NCI-H2171 treated with DMSO at 0.1 percent for 48 hours (cell line): Measurements from ENCODE around the gene FAM185A.
A peak's percentile ranks its signal among the peaks of the same experiment; 100 is the strongest.
"Not testable (repeated sequence)": the region's sequence is repeated elsewhere in the genome, so short reads cannot be mapped to it uniquely, and the experiment has no call there.

ENCODE experiments used
- DNase-seq: peaks from one replicate; lab custom pipeline; 2025; lab: John Stamatoyannopoulos, UW

FAM185A gene

DNA sequence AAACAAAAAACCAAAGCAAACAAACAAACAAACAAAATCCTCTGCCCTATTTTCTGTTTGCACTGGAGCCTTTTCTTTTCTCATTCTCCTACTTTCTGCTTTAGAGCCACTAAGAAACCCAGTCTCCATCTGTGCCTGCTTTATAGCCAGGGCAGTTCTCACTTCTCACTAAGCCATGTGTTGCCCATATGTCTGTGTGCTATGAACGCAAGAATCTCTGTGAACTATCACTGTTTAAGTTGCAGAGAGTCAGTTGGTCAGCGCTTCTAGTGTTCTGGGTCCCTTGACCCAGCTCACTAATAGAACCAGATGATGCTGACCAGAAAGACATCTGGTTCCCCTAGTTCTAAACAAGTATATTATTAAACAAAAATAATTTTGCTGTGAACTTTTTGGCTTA lies 81.4 kb downstream of the FAM185A start:
- DNase-seq = peak; percentile 4

DNA sequence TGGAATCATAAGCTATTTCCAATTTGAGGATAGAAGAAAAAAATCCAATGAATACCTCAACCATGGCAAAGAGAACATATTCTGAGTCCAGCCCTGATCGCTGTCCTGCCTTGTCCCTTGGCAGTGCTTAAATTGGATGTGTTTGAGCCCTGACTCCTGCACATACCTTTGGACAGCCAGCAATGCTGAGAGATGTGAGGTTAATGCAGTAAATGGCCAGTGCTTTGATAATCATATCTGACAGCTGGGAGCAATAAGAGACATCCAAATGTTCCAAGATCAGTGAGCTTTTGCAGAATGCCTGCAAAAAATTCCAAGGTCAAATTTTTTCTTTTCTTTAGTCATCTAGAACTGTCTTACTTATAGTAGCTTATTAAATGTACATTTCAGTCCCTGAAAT lies 83.9 kb downstream of the FAM185A start:
- no peak for DNase-seq

DNA sequence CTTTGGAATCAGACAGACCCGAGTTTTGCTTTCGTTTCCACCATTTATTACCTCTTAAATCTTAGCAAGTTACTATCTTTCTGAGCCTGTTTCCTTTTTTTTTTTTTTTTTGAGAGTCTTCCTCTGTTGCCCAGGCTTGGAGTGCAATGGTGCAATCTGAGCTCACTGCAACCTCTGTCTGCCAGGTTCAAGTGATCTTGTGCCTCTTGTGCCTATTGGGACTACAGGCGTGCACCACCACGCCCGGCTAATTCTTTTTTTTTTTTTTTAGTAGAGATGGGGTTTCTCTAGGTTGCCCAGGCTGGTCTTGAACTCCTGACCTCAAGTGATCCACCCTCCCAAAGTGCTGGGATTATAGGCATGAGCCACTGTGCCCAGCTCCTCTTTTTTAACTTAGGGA lies 84.5 kb downstream of the FAM185A start:
- DNase-seq = no peak

DNA sequence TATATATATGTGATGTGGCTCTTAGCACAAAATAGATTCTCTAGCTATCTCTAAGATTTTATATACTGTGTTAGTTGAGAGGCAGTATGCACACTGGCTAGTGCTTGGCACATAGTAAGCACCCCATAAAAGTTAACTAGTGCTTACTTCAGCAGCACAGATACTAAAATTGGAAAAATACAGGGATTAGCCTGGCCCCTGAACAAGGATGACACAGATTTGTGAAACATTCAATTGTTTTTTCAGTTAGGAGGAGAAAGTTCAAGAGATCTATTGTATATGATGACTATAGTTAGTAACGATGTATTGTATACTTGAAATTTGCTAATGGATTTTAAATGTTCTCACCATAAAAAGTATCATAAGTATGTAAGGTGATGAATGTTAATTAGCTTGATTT lies 85.7 kb downstream of the FAM185A start:
- DNase-seq = no peak

DNA sequence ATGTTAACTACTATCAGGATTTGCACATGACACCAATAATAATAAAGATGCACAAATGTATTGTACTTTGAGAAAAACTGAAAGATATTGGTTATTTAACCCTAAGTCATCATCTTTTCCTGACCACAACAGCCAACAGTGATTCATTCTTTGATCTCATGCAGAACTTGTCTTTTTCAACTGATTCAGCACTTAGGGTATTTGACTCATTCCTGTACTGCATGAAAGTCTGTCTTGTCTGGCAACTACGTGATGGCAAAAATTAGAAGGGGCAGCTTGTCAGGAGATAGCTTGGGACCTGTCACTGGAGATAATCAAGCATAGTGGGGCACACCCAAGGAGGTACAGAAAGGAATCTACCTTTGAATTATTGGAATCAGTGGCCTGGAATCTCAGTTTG lies 86.2 kb downstream of the FAM185A start:
- no peak for DNase-seq

DNA sequence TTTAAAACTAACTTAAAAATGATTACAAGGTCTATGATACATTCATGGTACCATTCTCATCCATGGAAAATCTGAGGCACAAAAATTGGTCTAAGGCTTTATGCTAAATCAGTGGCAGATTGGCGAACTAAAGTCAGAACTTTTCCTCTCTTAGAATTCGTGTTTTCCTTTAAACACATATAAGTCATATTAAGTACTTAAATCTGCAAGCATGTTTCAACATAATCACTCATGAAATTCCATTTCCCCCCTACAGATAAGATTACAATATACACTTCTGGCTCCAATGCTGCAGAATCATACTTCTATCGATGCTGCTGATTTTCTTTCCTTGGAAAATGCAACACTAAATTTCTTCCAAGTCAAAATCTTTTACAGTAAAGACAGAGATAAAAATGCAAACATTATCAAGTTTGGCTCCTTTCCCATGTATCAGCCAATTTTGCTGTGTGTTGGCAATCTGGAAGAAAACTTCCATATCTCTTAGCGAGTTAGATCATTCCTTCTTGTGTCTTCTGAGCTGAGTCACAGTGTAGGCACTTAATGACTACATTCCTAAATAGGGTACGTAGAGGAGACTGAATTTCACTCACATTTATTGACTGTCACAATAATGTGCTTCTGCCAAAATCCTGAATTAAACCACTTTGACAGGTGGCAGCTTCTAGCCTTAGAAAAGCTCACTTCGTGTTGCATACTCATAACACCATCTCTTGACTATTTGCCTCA lies 87.6 kb downstream of the FAM185A start:
- DNase-seq = no peak

DNA sequence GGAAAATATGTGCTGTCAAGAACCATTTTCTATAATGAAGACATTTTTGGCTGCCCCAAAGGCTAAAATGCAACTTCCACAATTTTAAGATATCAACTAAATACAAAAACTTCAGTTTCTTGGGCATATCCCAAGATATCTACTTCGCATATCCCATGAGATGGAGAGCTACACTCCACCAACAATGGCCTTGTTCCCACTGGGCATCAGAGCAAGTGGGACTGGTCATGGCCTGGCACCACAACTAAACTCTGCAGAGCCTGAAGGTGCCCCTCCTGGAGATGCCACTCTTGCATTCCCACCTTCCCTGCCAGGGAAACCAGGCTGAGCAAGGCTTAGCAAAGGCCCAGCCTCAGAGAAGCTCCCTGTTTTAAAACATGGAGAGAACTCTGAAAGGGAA lies 88.2 kb downstream of the FAM185A start:
- no peak for DNase-seq

DNA sequence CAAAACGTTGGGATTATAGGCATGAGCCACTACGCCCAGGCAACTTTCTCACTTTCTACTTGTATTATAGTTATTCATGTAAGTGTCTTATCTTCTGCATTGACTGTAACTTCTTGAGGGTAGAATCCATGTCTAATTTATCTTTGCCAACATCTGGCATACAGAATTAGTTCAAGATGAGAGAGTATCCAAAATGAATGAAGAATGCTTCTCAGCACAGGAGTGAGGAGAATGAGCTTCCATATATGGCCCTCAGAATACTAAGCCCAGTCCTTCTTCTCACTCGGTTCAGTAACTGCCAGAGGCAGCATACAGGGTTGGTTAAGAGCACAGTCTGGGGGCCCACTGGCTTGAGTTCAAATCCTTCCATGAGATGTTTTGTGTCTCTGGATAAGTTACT lies 89.0 kb downstream of the FAM185A start:
- no peak for DNase-seq

DNA sequence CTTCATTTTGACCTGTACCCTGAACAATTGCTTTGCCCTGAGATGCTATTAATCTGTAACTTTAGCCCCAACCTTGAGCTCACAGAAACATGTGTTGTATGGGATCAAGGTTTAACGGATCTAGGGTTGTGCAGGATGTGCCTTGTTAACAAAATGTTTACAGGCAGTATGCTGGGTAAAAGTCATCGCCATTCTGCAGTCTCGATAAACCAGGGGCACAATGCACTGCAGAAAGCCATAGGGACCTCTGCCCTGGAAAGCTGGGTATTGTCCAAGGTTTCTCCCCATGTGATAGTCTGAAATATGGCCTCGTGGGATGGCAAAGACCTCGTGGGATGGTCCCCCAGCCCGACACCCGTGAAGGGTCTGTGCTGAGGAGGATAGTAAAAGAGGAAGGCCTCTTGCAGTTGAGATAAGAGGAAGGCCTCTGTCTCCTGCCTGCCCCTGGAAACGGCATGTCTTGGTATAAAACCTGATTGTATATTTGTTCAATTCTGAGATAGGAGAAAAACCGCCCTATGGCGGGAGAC lies 89.8 kb downstream of the FAM185A start:
- DNase-seq = not testable (repeated sequence)

DNA sequence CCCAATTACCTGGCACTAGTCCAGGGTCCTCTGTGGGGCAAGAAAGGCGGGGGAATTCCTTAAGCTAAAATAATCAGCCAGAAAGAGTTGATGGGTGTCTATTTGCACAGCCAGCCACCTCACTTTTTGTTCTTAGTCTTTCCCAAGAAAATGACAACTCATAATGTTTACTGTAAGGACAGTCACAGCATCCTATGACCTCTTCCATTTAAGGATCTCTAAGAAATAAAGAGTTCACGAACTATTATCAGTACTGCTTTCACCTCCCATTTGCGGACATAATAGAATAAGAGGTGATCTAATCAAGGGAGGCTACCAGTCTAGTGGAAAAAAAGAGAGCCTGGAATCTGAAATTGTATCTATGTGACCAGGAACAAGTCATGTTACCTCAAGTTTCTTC lies 91.6 kb downstream of the FAM185A start:
- DNase-seq = no peak

DNA sequence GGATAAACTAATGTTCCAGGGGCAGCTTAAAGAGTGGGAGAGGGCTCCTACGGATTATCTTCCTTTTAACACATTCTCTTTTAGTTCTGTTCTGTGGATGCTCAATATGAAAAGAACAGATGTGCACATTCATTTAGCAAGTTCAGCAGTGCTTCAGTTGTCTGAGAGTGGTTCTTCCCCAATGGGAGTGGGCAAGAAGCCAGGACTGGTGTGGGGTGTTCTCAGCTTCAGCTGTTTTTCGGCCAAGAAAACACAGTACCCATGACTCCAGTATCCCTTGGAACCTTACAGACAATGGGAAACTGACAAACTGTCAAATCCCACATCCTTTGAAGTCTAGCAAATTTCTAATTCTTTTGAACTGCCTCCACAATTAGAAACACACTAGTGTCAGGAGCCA lies 92.5 kb downstream of the FAM185A start:
- DNase-seq = peak; percentile 38

DNA sequence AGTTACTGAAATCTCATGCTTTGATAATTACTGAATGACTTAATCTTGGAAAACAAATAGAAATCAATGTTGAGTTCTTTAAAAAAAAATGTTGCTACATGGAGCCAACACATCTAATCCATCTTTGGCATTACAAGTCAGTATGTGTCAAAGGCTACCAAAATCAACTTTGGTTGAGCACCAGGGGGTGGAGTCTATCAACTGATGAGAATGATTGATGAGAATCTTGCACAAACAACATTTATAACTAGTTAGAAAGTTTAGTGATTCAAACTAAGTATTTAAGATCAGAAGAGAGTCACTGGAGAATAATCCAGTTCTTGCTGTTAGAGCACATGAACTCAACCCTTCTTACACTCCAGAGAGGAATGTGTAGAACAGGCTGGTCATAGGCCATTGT lies 93.5 kb downstream of the FAM185A start:
- no peak for DNase-seq

DNA sequence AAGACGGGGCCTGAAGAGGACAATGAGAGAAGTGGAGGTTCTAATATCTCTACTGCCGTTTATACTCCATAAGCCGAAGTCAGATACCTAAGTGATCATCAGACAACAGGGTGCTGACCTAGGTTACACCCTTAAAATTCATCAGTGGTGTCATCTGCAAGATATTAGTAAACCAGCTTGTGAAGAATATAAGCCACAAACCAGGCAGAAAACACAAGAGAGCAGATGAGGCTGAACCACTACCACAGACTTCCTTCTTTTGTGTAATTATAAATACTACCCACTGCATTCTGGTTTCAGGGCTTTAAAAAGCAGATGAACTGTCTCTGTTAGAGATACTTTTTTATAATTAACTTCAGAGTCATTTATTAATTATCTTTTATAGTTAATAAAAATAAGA lies 95.1 kb downstream of the FAM185A start:
- DNase-seq = no peak

DNA sequence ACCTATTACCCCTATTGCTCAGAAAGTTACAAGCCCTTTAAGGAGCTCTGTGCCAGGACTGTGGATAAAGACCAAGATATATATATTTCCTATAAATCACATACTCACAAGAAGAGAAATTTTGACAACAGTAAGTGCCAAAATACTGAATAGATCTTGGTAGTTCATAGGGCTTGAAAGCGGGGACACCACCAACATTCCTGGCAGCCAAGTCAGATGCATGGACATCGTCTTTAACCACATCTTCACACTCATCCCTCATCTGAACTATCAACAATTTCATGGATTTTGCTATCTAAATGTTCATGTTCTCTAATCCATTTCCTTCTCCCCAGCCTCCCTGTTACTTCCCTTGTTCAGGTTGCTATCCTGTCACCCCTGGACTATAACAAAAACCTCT lies 96.5 kb downstream of the FAM185A start:
- DNase-seq = no peak

DNA sequence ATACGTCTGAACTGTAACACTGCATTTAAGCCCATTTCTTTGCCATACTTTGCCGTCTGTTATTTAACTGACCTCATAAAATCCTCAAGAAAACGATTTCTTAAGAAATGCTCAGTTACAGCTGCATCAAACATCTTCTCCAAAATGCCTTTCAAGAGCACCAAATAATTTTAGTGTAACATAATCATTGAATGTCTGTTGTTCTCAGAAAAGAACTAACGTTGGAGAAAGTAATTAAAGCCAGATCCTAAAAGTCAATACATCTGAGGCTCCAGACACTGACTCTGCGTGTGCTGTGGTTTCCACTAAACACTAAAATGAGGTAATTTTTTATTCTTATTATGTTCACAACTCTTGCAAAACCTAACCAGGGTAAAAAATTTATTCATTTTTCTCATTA lies 100.3 kb downstream of the FAM185A start:
- DNase-seq = no peak

DNA sequence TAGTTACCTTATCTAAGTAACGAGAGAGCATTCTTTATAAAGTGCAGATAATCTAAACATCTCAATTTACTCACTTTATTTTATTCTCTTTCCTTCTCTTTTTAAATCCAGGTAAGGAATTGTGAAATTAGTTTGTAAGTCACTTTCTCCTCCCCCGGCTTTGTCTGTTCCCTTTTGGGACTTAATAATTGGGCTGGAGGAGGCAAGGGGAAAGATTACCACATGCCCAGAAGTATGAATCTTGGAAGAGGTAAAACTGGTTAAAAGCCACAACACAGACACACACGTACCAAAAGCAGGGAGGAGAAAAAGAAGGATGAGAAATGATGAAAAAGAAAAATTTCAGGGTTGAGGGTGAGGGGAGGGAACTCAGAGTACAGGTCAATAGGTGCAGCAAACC lies 100.7 kb downstream of the FAM185A start:
- DNase-seq = no peak

DNA sequence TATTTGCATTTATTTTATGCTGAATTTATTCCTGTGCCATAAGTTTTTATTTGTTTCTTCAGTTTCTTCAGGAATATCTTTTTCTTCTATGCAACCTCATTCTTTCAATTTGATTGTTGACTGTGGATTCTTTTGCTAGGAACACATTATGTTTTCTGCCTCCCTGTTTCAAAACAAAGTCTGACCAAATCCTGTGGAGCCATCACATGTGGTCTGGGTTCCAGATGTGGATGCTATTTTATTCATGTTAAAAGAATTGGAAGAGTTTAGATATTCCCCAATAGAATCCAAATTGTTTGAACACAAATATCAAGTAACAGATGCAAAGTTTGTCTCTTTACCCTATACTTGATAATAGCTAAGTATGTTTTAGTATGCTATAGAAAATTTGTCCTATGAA lies 107.2 kb downstream of the FAM185A start:
- no peak for DNase-seq
